OCI-M2 (cell line): ENCODE results near the gene HDHD3.

Experiments used
- DNase-seq: peaks from one replicate; lab custom pipeline; 2025; ENCODE audit not compliant: unreplicated experiment; lab: John Stamatoyannopoulos, UW

The HDHD3 gene

DNA sequence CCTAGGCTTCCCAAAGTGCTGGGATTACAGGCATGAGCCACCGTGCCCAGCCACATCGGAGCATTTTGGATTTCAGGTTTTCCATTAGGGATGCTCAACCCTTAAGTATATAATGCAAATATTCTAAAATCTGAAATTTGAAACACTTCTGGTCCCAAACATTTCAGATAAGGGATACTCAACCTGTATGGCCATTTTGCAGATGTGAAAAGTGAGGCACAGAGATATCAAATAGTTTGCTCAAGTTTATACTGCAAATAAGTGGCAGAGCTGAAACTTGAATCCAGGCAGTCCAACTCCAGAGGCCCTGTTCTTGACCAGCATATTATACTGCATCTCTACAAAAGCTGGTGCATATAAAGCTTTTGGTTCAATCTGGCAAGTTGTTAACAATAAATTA lies 39.1 kb downstream of the HDHD3 start:
- DNase-seq = no peak

DNA sequence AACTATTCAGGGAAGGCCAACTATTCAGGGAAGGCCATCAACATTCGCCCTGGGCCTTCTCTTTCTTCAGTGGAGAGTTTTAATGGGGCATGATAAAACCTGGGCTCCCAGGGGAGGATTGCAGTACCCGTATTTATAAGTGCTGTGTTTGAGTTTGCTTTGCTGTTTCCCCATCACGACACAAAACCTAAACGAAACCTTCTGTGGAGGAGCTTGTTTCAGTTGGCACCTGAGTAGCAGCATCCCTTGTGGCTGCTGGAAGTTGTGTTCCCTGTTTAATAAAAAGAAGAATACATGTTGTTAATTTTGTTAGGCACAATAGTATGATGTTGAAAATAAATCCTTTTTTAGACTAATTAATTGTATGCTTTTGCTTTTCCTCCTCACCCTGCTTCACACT lies 45.0 kb downstream of the HDHD3 start:
- DNase-seq = no peak

DNA sequence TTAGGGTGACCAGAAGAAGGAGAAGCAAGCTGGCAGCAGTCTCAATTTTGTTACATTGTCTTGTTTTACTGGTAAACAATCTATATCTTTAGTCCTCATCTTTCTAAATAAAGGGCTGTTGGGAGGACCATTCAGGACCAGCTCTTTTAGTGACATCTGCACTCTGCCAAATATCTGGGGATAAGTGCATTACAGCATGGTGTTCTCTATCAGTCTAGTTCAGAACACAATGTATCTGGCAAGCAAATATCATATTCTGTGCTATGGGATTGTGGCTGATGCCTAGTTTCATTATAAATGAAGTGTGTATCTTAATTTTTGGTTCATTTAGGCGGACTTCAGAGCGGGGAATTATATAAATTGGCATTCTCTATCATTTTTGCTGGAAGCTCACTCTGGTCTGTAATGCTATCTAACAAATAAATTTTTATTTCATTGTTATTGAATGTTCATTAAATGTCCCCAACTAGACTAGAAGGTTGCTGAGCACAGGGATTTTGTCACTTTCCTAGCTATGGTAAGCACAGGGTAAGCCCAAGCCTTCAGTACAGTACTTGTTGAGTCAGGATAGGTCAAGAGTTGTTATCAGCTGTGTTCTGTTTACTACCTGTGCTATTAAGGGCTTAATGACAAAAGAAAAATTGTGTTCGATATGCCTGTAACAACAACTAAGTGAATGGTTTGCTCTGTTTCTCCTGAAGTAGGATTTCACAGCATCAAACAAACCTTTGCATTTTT lies 48.6 kb downstream of the HDHD3 start:
- no peak for DNase-seq

DNA sequence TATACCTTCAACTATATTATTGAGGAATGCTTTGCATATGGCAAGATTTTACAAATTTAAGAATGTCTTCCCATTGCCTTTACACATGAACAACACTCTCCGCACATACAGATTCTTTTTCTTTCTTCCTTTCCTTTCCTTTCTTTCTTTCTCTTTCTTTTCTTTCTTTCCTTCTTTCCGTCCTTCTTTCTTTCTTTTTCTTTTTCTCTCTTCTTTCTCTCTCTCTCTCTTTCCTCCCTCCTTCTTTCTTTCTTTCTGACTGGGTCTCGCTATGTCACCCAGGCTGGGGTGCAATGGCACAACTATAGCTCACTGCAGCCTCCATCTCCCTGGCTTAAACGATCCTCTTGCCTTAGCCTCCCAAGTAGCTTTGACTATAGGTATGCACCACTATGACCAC lies 50.6 kb downstream of the HDHD3 start:
- DNase-seq = no peak
